PC-3 (cell line): ENCODE measurements around the gene COL6A2. TPM values are rescaled to one million over a fixed set of nuclear protein-coding genes. Genes with fewer than 3 reads are reported as not detected.
"Not testable (repeated sequence)": the region's sequence is repeated elsewhere in the genome, so short reads cannot be mapped to it uniquely, and the experiment has no call there.

Source experiments
- ATAC-seq: fragments of 200-7000 bp; cut with Tn5 transposase; 2 replicates; pipeline ENCODE4 v1.9.1; 2020; ENCODE audit warnings: mild to moderate bottlenecking, moderate library complexity
- BruUV-seq: library from RNA; stranded (reverse); fragments of 400-500 nt; replicated peaks from 2 replicates; lab custom pipeline; 2021; lab: Mats Ljungman, UMichigan
- CTCF ChIA-PET: fragments of 300-600 bp; sonication (Branson Sonifier 250); formaldehyde crosslinking; loops from one replicate; lab custom pipeline; 2022; ENCODE audit warnings: antibody characterized with exemption; lab: Charles Lee
- POLR2A ChIA-PET: fragments of 300-600 bp; sonication (Branson Sonifier 250); formaldehyde crosslinking; loops from one replicate; lab custom pipeline; 2022; ENCODE audit warnings: antibody characterized with exemption; ENCODE audit not compliant: unreplicated experiment; lab: Charles Lee
- DNase-seq: peaks from one replicate; pipeline ENCODE4 v3.0.0-alpha.2; 2015
- H2AFZ ChIP-seq: fragments of 300-600 bp; sonication (generic); 2 replicates; pipeline ENCODE4 v1.6.0; 2016; ENCODE audit warnings: antibody characterized with exemption, low read length
- H3F3A ChIP-seq: fragments of 300-600 bp; sonication (generic); one replicate; pipeline ENCODE4 v1.6.0; 2017; ENCODE audit warnings: antibody characterized with exemption, low read length, control low read depth, mild to moderate bottlenecking; ENCODE audit not compliant: unreplicated experiment
- H3K27ac ChIP-seq: fragments of 300-600 bp; sonication (generic); 2 replicates; pipeline ENCODE4 v1.5.1; 2016; ENCODE audit warnings: mild to moderate bottlenecking, low read length
- H3K27me3 ChIP-seq: fragments of 300-600 bp; sonication (generic); 2 replicates; pipeline ENCODE4 v1.6.1; 2016; ENCODE audit warnings: low read length, mixed read lengths
- H3K36me3 ChIP-seq: fragments of 300-600 bp; sonication (generic); 2 replicates; pipeline ENCODE4 v1.6.1; 2016; ENCODE audit warnings: low read depth, mixed run types, low read length, mixed read lengths
- H3K4me1 ChIP-seq: fragments of 300-600 bp; sonication (generic); 2 replicates; pipeline ENCODE4 v1.5.1; 2016; ENCODE audit warnings: low read length; ENCODE audit not compliant: insufficient read depth
- H3K4me2 ChIP-seq: fragments of 300-600 bp; sonication (generic); 2 replicates; pipeline ENCODE4 v1.6.0; 2016; ENCODE audit warnings: low read length
- H3K4me3 ChIP-seq: fragments of 300-600 bp; sonication (generic); 2 replicates; pipeline ENCODE4 v1.5.1; 2016; ENCODE audit warnings: mild to moderate bottlenecking, low read length, mixed read lengths
- H3K79me2 ChIP-seq: fragments of 300-600 bp; sonication (generic); 2 replicates; pipeline ENCODE4 v1.6.1; 2017; ENCODE audit warnings: low read length, mixed read lengths
- H3K9ac ChIP-seq: fragments of 300-600 bp; sonication (generic); 2 replicates; pipeline ENCODE4 v1.6.0; 2016; ENCODE audit warnings: mild to moderate bottlenecking, low read length
- H3K9me2 ChIP-seq: fragments of 300-600 bp; sonication (generic); replicated peaks from 2 replicates; pipeline ENCODE4 v1.6.1; 2016; ENCODE audit warnings: mixed run types, low read length, mixed read lengths
- H3K9me3 ChIP-seq: fragments of 300-600 bp; sonication (generic); 2 replicates; pipeline ENCODE4 v1.6.1; 2016; ENCODE audit warnings: low read length, mixed read lengths
- H4K20me1 ChIP-seq: fragments of 300-600 bp; sonication (generic); 2 replicates; pipeline ENCODE4 v1.6.1; 2016; ENCODE audit warnings: low read length, mixed read lengths
- CTCF ChIP-seq: fragments of 300-600 bp; sonication (generic); conservative IDR thresholded peaks from 2 replicates; pipeline ENCODE4 v1.5.1; 2017; ENCODE audit warnings: antibody characterized with exemption, low read depth, mild to moderate bottlenecking, low read length
- EZH2 ChIP-seq: fragments of 300-600 bp; sonication (generic); IDR thresholded peaks from one replicate; pipeline ENCODE4 v1.6.1; 2017; ENCODE audit warnings: antibody characterized with exemption, mild to moderate bottlenecking, low read length; ENCODE audit not compliant: unreplicated experiment
- EZH2phosphoT487 ChIP-seq: fragments of 300-600 bp; sonication (generic); IDR thresholded peaks from 2 replicates; pipeline ENCODE4 v1.6.1; 2018; ENCODE audit warnings: mild to moderate bottlenecking, antibody characterized with exemption, low read length, borderline replicate concordance
- intact Hi-C: fragments of 100-400 bp; cut with micrococcal nuclease; formaldehyde crosslinking; loops from 2 replicates; pipeline ENCODE4 v1.9.0; 2023
- total RNA-seq: library from RNA; depleted of rRNA; stranded (reverse); fragments of >200 nt; gene quantifications from 2 replicates; pipeline ENCODE4 v1.2.3, GENCODE V29; 2014

The COL6A2 gene
- total RNA-seq, 1 experiment from 2014 or later = 521 TPM

- POLR2A ChIA-PET = no interaction called here
- intact Hi-C loops = no loop called here
- no peaks in the 10 kb centered on the region for H3K79me2 ChIP-seq
Observed at GRCh38 chr21:46071082-46071481, 26.8 kb upstream of the COL6A2 start.

GRCh38 chr21:46076724-46077123 lies 21.2 kb upstream of the COL6A2 start:
- H3F3A ChIP-seq, intact Hi-C loops, ATAC-seq, CTCF ChIA-PET, H3K9me2 ChIP-seq, H3K4me2 ChIP-seq, H3K9me3 ChIP-seq, H3K79me2 ChIP-seq, H3K4me3 ChIP-seq, H2AFZ ChIP-seq, DNase-seq, BruUV-seq, H3K27ac ChIP-seq, POLR2A ChIA-PET, H3K27me3 ChIP-seq, H3K9ac ChIP-seq, H4K20me1 ChIP-seq, H3K36me3 ChIP-seq: not testable (repeated sequence)
- peaks cover 19% of the 10 kb centered on the region for H3K4me1 ChIP-seq

More at GRCh38 chr21:46071082-46071481, 26.8 kb upstream of the COL6A2 start:
- DNase-seq = no peak
- CTCF ChIA-PET = no interaction called here
- ATAC-seq = no peak
- H3F3A ChIP-seq = no peaks in the 10 kb centered on the region
- H3K27ac ChIP-seq = no peak overlapping the region
- H4K20me1 ChIP-seq = no peaks in the 10 kb centered on the region
- no peak for TF ChIP-seq EZH2phosphoT487
- TF ChIP-seq CTCF = no peak
- no peak overlapping the region for H3K4me3 ChIP-seq
- H2AFZ ChIP-seq = no peak overlapping the region
- H3K9me3 ChIP-seq = no peaks in the 10 kb centered on the region
- H3K9ac ChIP-seq = no peak overlapping the region
- H3K4me2 ChIP-seq = no peak overlapping the region
- H3K36me3 ChIP-seq = no peaks in the 10 kb centered on the region
- BruUV-seq = no TSS peak
- H3K27me3 ChIP-seq = no peaks in the 10 kb centered on the region
- H3K9me2 ChIP-seq = no peaks in the 10 kb centered on the region
- no peaks in the 10 kb centered on the region for H3K4me1 ChIP-seq

GRCh38 chr21:46077674-46078101 lies 20.2 kb upstream of the COL6A2 start:
- no peak for ATAC-seq

More at GRCh38 chr21:46077674-46078101, 20.2 kb upstream of the COL6A2 start:
- Histone ChIP-seq H3K9ac (no peak overlapping the region), H3K4me3 (no peak overlapping the region), H3K27ac (no peak overlapping the region), H3K27me3 (no peaks in the 10 kb centered on the region), H3K4me2 (no peak overlapping the region), H3K4me1 (peaks cover 21% of the 10 kb centered on the region), H3F3A (no peaks in the 10 kb centered on the region), H3K9me2 (no peaks in the 10 kb centered on the region), H3K79me2 (no peaks in the 10 kb centered on the region), H3K9me3 (no peaks in the 10 kb centered on the region), H2AFZ (no peak overlapping the region), H4K20me1 (no peaks in the 10 kb centered on the region), H3K36me3 (no peaks in the 10 kb centered on the region)
- no peak for DNase-seq
- intact Hi-C loops = no loop called here
- no peak for TF ChIP-seq CTCF
- TF ChIP-seq EZH2 = no peak
- no peak for TF ChIP-seq EZH2phosphoT487
- CTCF ChIA-PET = no interaction called here
- BruUV-seq = no TSS peak
- POLR2A ChIA-PET = no interaction called here
